HepG2 (cell line): ENCODE measurements around the gene MBIP. TPM values are rescaled to one million over a fixed set of nuclear protein-coding genes. Genes with fewer than 3 reads are reported as not detected.

Experiments used
- ATAC-seq: fragments of 200-7000 bp; cut with Tn5 transposase; 3 replicates; pipeline ENCODE4 v1.9.1; 2020; ENCODE audit warnings: mild to moderate bottlenecking, moderate library complexity
- BruUV-seq: library from RNA; stranded (reverse); fragments of 400-500 nt; replicated peaks from 2 replicates; lab custom pipeline; 2021; lab: Mats Ljungman, UMichigan
- CTCF ChIA-PET: fragments of 300-600 bp; formaldehyde crosslinking; extraction: SDS; loops from one replicate; lab custom pipeline; 2021; ENCODE audit warnings: low total read pairs, inconsistent platforms, low intra/inter-chr PET ratio; lab: Yijun Ruan, JAX
- POLR2A ChIA-PET: fragments of 350-600 bp; sonication (Branson Sonifier 250); formaldehyde crosslinking; loops from one replicate; lab custom pipeline; 2020; ENCODE audit warnings: antibody characterized with exemption, inconsistent platforms; lab: Yijun Ruan, JAX
- DNase-seq: peaks from one replicate; pipeline ENCODE4 v3.0.0-alpha.2; 2015; ENCODE audit warnings: low spot score
- FAIRE-seq: peaks from 3 replicates; lab custom pipeline; 2011; peaks lifted over from hg19 to GRCh38; lab: Jason Lieb, UNC
- H2AFZ ChIP-seq: one replicate; pipeline ENCODE4 v1.6.1; 2011; ENCODE audit warnings: low read length, inconsistent platforms
- H3K27ac ChIP-seq: fragments of 300-600 bp; 3 replicates; pipeline ENCODE4 v1.8.0; 2011; ENCODE audit warnings: mixed run types, mild to moderate bottlenecking, mixed read lengths, low read length, inconsistent platforms; ENCODE audit not compliant: insufficient read depth; ENCODE audit errors: extremely low read length
- H3K27me3 ChIP-seq, 2 experiments: fragments of 200-600 bp in 1 of 2; 2 replicates in 1 of 2; 3 replicates in 1 of 2; pipeline versions ENCODE4 v1.6.0 to v1.8.0; 2011; ENCODE audit warnings: low read length in 2 of 2, mild to moderate bottlenecking in 2 of 2, moderate library complexity in 2 of 2, inconsistent platforms in 1 of 2; ENCODE audit not compliant: insufficient read depth in 2 of 2, control insufficient read depth in 1 of 2
- H3K36me3 ChIP-seq, 2 experiments: fragments of 200-600 bp in 1 of 2; replicated peaks in 1 of 2; 2 replicates in 1 of 2; 3 replicates in 1 of 2; pipeline versions ENCODE4 v1.5.1 to v1.8.0; 2011; ENCODE audit warnings: low read length in 2 of 2, inconsistent platforms in 1 of 2; ENCODE audit not compliant: insufficient read depth in 2 of 2, control insufficient read depth in 1 of 2
- H3K4me1 ChIP-seq: 2 replicates; pipeline ENCODE4 v1.5.1; 2012; ENCODE audit warnings: low read length, inconsistent platforms; ENCODE audit not compliant: insufficient read depth
- H3K4me2 ChIP-seq: 2 replicates; pipeline ENCODE4 v1.6.0; 2011; ENCODE audit warnings: low read depth, low read length, inconsistent platforms
- H3K4me3 ChIP-seq, 3 experiments: fragments of 200-600 bp in 1 of 3; sonication (generic), shearing (Covaris generic) in 1 of 3; replicated peaks in 1 of 3; 2 replicates each; pipeline ENCODE4 v1.5.1; 2011 to 2016; ENCODE audit warnings: low read length in 3 of 3, inconsistent platforms in 2 of 3, low read depth in 2 of 3, mild to moderate bottlenecking in 2 of 3, control low read depth in 1 of 3, mixed read lengths in 1 of 3; ENCODE audit not compliant: insufficient read depth in 1 of 3
- H3K79me2 ChIP-seq: one replicate; pipeline ENCODE4 v1.6.1; 2011; ENCODE audit warnings: low read length, inconsistent platforms; ENCODE audit not compliant: insufficient read depth
- H3K9ac ChIP-seq: 2 replicates; pipeline ENCODE4 v1.6.0; 2011; ENCODE audit warnings: mild to moderate bottlenecking, low read depth, low read length, inconsistent platforms; ENCODE audit not compliant: insufficient read depth
- H3K9me3 ChIP-seq: 2 replicates; pipeline ENCODE4 v1.5.1; 2012; ENCODE audit warnings: mild to moderate bottlenecking, low read length
- H4K20me1 ChIP-seq: 2 replicates; pipeline ENCODE4 v1.6.0; 2011; ENCODE audit warnings: inconsistent platforms, mild to moderate bottlenecking, low read length, moderate library complexity; ENCODE audit not compliant: insufficient read depth
- GFI1 ChIP-seq: sonication (generic); formaldehyde crosslinking; IDR thresholded peaks from 2 replicates; pipeline ENCODE4 v1.5.0; 2020; ENCODE audit warnings: missing genetic modification reagents, mild to moderate bottlenecking, borderline replicate concordance
- KDM2A ChIP-seq: sonication (generic); formaldehyde crosslinking; IDR thresholded peaks from 2 replicates; pipeline ENCODE4 v1.4.0; 2020; ENCODE audit warnings: low read depth, missing genetic modification reagents, borderline replicate concordance
- KLF11 ChIP-seq: IDR thresholded peaks from 2 replicates; pipeline ENCODE4 v1.6.1; 2016; ENCODE audit warnings: missing compliant biosample characterization
- NFIB ChIP-seq: sonication (generic); formaldehyde crosslinking; IDR thresholded peaks from 2 replicates; pipeline ENCODE4 v1.9.0; 2021; ENCODE audit warnings: missing genetic modification reagents, mild to moderate bottlenecking, borderline replicate concordance
- NFYC ChIP-seq: IDR thresholded peaks from 2 replicates; pipeline ENCODE4 v1.6.1; 2016; ENCODE audit warnings: missing genetic modification reagents, missing compliant biosample characterization
- ZBTB3 ChIP-seq: sonication (generic); formaldehyde crosslinking; IDR thresholded peaks from 2 replicates; pipeline ENCODE4 v1.4.0; 2020; ENCODE audit warnings: low read depth, mild to moderate bottlenecking, moderate library complexity, missing genetic modification reagents, borderline replicate concordance
- ZC3H4 ChIP-seq: sonication (generic); formaldehyde crosslinking; IDR thresholded peaks from 2 replicates; pipeline ENCODE4 v1.4.0; 2020; ENCODE audit warnings: missing genetic modification reagents, borderline replicate concordance
- ZFY ChIP-seq: sonication (generic); formaldehyde crosslinking; IDR thresholded peaks from 2 replicates; pipeline ENCODE4 v1.4.0; 2020; ENCODE audit warnings: missing genetic modification reagents
- ZNF567 ChIP-seq: sonication (generic); formaldehyde crosslinking; IDR thresholded peaks from 2 replicates; pipeline ENCODE4 v1.8.1; 2023; ENCODE audit warnings: mild to moderate bottlenecking, missing genetic modification reagents, borderline replicate concordance
- WGBS: methylation state at CpG from one replicate; pipeline ENCODE4 v1.1.6; 2017; ENCODE audit warnings: low lambda C conversion rate; 5-methylcytosine and 5-hydroxymethylcytosine counted together
- in situ Hi-C: cut with HindIII; loops from 2 replicates; pipeline ENCODE4 v1.10.0; 2017; ENCODE audit warnings: low pct_unique_long_range_greater_than_20kb; ENCODE audit not compliant: extremely low pct_ligation_motif_present
- intact Hi-C: fragments of 100-400 bp; cut with micrococcal nuclease; formaldehyde crosslinking; loops from one replicate; pipeline ENCODE4 v1.10.0; 2022; ENCODE audit not compliant: unreplicated experiment
- polyA plus RNA-seq, 8 experiments: library from polyadenylated mRNA; depleted of rRNA in 3 of 8; stranded (reverse) in 7 of 8; unstranded in 1 of 8; fragments of >200 nt; fragmentation: Illumina TruSeq in 4 of 8; extraction: Trizol in 4 of 8; gene quantifications; 2 replicates each; pipeline versions ENCODE4 v1.2.1 to v1.2.3, GENCODE V29; 2011 to 2016; ENCODE audit warnings: low read depth in 4 of 8, missing spikeins in 1 of 8, mixed read lengths in 1 of 8; ENCODE audit not compliant: insufficient read depth in 1 of 8
- total RNA-seq, 5 experiments: library from RNA; depleted of rRNA; stranded (reverse); fragments of >200 nt; fragmentation: Illumina TruSeq; extraction: Trizol; gene quantifications; 2 replicates each; pipeline ENCODE4 v1.2.3, GENCODE V29; 2016; ENCODE audit warnings: low read depth in 1 of 5
- TF ChIP-seq, protein P1 (sequence below): sonication (generic); formaldehyde crosslinking; IDR thresholded peaks from 2 replicates; pipeline ENCODE4 v1.4.0; 2020; ENCODE audit warnings: missing genetic modification reagents, low read depth, mild to moderate bottlenecking, borderline replicate concordance
- TF ChIP-seq, protein P2 (sequence below): sonication (generic); formaldehyde crosslinking; IDR thresholded peaks from 2 replicates; pipeline ENCODE4 v1.4.0; 2020; ENCODE audit warnings: mild to moderate bottlenecking, missing genetic modification reagents
- TF ChIP-seq, protein P3 (sequence below): sonication (generic); formaldehyde crosslinking; conservative IDR thresholded peaks from 2 replicates; pipeline ENCODE4 v1.8.0; 2022; ENCODE audit warnings: mild to moderate bottlenecking, moderate library complexity, missing genetic modification reagents
- TF ChIP-seq, protein P4 (sequence below): sonication (generic); formaldehyde crosslinking; IDR thresholded peaks from 2 replicates; pipeline ENCODE4 v1.4.0; 2020; ENCODE audit warnings: missing genetic modification reagents, borderline replicate concordance

The MBIP gene
- total and polyA plus RNA-seq, 2 of the 13 experiments (the other 11 are each of a cell fraction or from before 2014, with no cell fraction given), result 48.1 to 48.6 TPM

DNA sequence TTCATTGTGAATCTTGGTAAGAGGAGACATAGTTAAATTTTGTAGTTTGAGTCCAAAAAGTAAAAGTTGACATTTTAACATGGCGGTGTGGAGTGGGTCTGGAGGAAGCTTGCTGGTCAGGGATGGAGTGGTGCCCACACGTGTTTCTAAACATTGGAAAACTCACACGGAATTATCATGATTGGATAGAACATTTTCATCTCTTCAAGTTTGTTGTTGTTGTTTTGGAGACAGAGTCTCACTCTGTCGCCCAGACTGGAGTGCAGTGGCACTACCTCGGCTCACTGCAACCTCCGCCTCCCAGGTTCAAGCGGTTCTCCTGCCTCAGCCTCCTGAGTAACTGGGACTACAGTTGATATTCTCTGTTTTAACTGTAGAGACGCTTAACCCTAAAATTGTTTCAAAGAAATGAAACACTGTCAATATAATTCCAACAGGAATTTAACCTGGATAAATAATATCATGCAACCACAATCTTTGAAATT is 502 bp upstream of the MBIP start:
- Histone ChIP-seq H3K9ac (peak overlapping the region; percentile 96), H3K4me1 (peaks cover 24% of the 10 kb centered on the region), H4K20me1 (peaks cover 14% of the 10 kb centered on the region), H3K9me3 (no peaks in the 10 kb centered on the region), H2AFZ (peak overlapping the region; percentile 91), H3K27me3 (peaks cover 0 to 16% of the 10 kb centered on the region in 2 experiments; a peak in 1 of 5 replicates), H3K79me2 (peaks cover 44% of the 10 kb centered on the region), H3K4me2 (peak overlapping the region; percentile 81), H3K4me3 (peak overlapping the region; percentile 95 to 96 (median 96)), H3K36me3 (no peaks in the 10 kb centered on the region; a peak in 1 of 5 replicates), H3K27ac (peak overlapping the region; percentile 82)
- FAIRE-seq (no peak), ATAC-seq (peak; percentile 42), DNase-seq (no peak)
- in situ Hi-C loops (no loop called here), intact Hi-C loops (loop anchor here (1.0 to 2.0 kb wide), 4 partner anchors 53 to 250 kb away; no protein-coding TSS in a partner anchor)
- 39% methylated on average over 8 of the region's 8 CpGs for WGBS
- BruUV-seq, result TSS peak; percentile 89
- ChIA-PET CTCF (no interaction called here), POLR2A (interaction anchor here (0.6 to 2.2 kb wide), 17 partner anchors 11 to 1858 kb away, joined by 3 to 21 read pairs (median 4); partner anchors contain the start of genes BRMS1L, MIPOL1, SLC25A21 and SPTSSA)
- TF ChIP-seq ZC3H4 (CRISPR knock-in tag), result no peak
- TF ChIP-seq, protein P1, sequence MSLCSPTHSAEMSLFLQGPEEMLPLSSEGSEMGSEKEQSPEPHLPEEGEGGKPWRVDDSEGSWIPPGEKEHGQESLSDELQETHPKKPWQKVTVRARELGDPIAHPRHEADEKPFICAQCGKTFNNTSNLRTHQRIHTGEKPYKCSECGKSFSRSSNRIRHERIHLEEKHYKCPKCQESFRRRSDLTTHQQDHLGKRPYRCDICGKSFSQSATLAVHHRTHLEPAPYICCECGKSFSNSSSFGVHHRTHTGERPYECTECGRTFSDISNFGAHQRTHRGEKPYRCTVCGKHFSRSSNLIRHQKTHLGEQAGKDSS (CRISPR knock-in tag), result no peak
- TF ChIP-seq NFIB, result no peak
- 0 out of 2 replicates have a peak, but pooled peaks have one; percentile 48 for TF ChIP-seq KLF11 (CRISPR knock-in tag)
- TF ChIP-seq ZNF567 (CRISPR knock-in tag), result peak; percentile 90; the same call in 1 of the 2 replicates
- TF ChIP-seq KDM2A (CRISPR knock-in tag), result no peak
- TF ChIP-seq, protein P2, sequence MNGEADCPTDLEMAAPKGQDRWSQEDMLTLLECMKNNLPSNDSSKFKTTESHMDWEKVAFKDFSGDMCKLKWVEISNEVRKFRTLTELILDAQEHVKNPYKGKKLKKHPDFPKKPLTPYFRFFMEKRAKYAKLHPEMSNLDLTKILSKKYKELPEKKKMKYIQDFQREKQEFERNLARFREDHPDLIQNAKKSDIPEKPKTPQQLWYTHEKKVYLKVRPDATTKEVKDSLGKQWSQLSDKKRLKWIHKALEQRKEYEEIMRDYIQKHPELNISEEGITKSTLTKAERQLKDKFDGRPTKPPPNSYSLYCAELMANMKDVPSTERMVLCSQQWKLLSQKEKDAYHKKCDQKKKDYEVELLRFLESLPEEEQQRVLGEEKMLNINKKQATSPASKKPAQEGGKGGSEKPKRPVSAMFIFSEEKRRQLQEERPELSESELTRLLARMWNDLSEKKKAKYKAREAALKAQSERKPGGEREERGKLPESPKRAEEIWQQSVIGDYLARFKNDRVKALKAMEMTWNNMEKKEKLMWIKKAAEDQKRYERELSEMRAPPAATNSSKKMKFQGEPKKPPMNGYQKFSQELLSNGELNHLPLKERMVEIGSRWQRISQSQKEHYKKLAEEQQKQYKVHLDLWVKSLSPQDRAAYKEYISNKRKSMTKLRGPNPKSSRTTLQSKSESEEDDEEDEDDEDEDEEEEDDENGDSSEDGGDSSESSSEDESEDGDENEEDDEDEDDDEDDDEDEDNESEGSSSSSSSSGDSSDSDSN (CRISPR knock-in tag), result no peak
- TF ChIP-seq, protein P3, sequence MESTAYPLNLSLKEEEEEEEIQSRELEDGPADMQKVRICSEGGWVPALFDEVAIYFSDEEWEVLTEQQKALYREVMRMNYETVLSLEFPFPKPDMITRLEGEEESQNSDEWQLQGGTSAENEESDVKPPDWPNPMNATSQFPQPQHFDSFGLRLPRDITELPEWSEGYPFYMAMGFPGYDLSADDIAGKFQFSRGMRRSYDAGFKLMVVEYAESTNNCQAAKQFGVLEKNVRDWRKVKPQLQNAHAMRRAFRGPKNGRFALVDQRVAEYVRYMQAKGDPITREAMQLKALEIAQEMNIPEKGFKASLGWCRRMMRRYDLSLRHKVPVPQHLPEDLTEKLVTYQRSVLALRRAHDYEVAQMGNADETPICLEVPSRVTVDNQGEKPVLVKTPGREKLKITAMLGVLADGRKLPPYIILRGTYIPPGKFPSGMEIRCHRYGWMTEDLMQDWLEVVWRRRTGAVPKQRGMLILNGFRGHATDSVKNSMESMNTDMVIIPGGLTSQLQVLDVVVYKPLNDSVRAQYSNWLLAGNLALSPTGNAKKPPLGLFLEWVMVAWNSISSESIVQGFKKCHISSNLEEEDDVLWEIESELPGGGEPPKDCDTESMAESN, result peak; percentile 22; the same call in 1 of the 2 replicates
- TF ChIP-seq ZBTB3 (CRISPR knock-in tag), result no peak
- TF ChIP-seq GFI1 (CRISPR knock-in tag), result no peak
- no peak for TF ChIP-seq ZFY (CRISPR knock-in tag)
- TF ChIP-seq, protein P4, sequence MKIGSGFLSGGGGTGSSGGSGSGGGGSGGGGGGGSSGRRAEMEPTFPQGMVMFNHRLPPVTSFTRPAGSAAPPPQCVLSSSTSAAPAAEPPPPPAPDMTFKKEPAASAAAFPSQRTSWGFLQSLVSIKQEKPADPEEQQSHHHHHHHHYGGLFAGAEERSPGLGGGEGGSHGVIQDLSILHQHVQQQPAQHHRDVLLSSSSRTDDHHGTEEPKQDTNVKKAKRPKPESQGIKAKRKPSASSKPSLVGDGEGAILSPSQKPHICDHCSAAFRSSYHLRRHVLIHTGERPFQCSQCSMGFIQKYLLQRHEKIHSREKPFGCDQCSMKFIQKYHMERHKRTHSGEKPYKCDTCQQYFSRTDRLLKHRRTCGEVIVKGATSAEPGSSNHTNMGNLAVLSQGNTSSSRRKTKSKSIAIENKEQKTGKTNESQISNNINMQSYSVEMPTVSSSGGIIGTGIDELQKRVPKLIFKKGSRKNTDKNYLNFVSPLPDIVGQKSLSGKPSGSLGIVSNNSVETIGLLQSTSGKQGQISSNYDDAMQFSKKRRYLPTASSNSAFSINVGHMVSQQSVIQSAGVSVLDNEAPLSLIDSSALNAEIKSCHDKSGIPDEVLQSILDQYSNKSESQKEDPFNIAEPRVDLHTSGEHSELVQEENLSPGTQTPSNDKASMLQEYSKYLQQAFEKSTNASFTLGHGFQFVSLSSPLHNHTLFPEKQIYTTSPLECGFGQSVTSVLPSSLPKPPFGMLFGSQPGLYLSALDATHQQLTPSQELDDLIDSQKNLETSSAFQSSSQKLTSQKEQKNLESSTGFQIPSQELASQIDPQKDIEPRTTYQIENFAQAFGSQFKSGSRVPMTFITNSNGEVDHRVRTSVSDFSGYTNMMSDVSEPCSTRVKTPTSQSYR (CRISPR knock-in tag), result no peak
- no peak for TF ChIP-seq NFYC (CRISPR knock-in tag)
